Duodenal mucosa (tissue), 2 donors: Measurements from ENCODE around the gene IL26.
"Not testable (repeated sequence)": the region's sequence is repeated elsewhere in the genome, so short reads cannot be mapped to it uniquely, and the experiment has no call there.

Source experiments
- H3K27ac ChIP-seq: one replicate; pipeline ENCODE4 v1.7.0; 2013; ENCODE audit warnings: low read depth, low read length
- H3K27me3 ChIP-seq, 2 donors: one replicate each; pipeline ENCODE4 v1.7.0; 2013; ENCODE audit warnings: low read length in 2 of 2, control low read depth in 1 of 2; ENCODE audit not compliant: insufficient read depth in 2 of 2, control insufficient read depth in 1 of 2
- H3K36me3 ChIP-seq, 2 donors: one replicate each; pipeline ENCODE4 v1.7.0; 2013; ENCODE audit warnings: low read length in 2 of 2, control low read depth in 1 of 2; ENCODE audit not compliant: insufficient read depth in 2 of 2, control insufficient read depth in 1 of 2
- H3K4me1 ChIP-seq, 2 donors: one replicate each; pipeline ENCODE4 v1.7.0; 2013; ENCODE audit warnings: low read length in 2 of 2, control low read depth in 1 of 2; ENCODE audit not compliant: insufficient read depth in 2 of 2, control insufficient read depth in 1 of 2
- H3K4me3 ChIP-seq, 2 donors: one replicate each; pipeline ENCODE4 v1.7.0; 2013; ENCODE audit warnings: low read length in 2 of 2, low read depth in 1 of 2
- H3K9ac ChIP-seq, 2 donors: one replicate each; pipeline ENCODE4 v1.7.0; 2013; ENCODE audit warnings: low read length in 2 of 2, low read depth in 1 of 2
- H3K9me3 ChIP-seq, 2 donors: one replicate each; pipeline ENCODE4 v1.7.0; 2013; ENCODE audit warnings: low read length in 2 of 2, control low read depth in 1 of 2; ENCODE audit not compliant: control insufficient read depth in 1 of 2

Gene IL26

DNA sequence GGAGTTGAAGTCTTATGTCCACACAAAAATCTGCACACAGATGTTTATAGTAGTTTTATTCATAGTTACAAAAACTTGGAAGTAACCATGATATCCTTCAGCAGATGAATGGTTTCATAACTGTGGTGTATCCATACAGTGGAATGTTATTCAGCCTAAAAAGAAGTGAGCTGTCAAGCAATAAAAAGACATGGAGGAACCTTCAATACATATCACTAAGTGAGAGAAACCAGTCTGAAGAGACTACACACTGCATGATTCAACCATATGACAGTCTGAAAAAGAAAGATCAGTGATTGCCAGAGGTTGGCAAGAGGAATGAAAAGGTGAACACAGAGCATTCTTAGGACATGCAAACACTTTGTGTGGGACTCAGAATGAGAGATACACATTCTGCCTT, 47.4 kb downstream of the IL26 start:
- Histone ChIP-seq H3K4me1 (no peaks in the 10 kb centered on the region), H3K4me3 (no peak overlapping the region), H3K9ac (no peak overlapping the region), H3K36me3 (no peaks in the 10 kb centered on the region), H3K9me3 (no peaks in the 10 kb centered on the region), H3K27ac (no peak overlapping the region), H3K27me3 (no peaks in the 10 kb centered on the region)

DNA sequence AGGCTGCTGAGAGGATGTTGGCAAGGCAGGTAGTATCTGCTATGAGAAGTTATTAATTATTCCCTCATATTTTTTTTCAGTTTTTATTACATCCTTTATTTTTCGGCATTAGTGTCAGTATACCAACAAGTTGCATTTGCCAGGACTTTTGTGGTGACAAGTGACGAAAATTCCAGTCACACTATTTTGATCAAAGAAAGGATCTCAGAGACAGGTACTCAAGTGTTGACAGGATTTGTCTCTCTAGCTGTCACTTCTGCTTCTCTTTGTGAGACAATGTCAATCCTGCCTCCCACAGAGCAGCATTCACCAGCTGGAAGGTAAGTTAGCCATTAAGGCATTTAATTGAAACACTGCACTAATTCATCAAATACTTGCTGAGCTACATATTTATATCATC, 48.0 kb downstream of the IL26 start:
- H3K9me3 ChIP-seq: no peaks in the 10 kb centered on the region
- H3K27me3 ChIP-seq: no peaks in the 10 kb centered on the region
- H3K4me1 ChIP-seq: no peaks in the 10 kb centered on the region

DNA sequence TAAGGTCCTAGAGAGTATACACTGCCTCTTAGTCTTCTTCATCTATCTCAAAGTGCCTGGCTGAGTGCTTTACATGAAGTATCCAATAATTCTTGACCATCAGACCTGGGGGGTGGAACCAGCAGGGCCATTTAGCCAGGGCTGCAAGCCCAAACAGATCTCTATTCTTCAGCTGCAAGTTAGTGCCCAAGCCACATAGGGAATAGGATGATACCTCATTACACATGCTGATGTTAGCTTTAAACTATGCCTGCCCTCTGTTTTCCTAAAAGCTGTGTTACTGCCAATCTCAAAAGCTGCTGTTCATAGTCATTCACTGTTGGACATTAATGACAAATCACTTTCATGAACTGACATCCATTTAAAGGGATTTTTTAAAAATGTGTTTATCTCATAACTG, 49.4 kb downstream of the IL26 start:
- no peak overlapping the region for H3K27ac ChIP-seq
- H3K9ac ChIP-seq: no peak overlapping the region
- H3K27me3 ChIP-seq: no peaks in the 10 kb centered on the region
- H3K36me3 ChIP-seq: no peaks in the 10 kb centered on the region
- H3K9me3 ChIP-seq: no peaks in the 10 kb centered on the region
- no peaks in the 10 kb centered on the region for H3K4me1 ChIP-seq
- H3K4me3 ChIP-seq: no peak overlapping the region

More for the DNA sequence above, 48.0 kb downstream of the IL26 start:
- no peak overlapping the region for H3K27ac ChIP-seq
- no peaks in the 10 kb centered on the region for H3K36me3 ChIP-seq
- H3K4me3 ChIP-seq: no peak overlapping the region
- H3K9ac ChIP-seq: no peak overlapping the region

DNA sequence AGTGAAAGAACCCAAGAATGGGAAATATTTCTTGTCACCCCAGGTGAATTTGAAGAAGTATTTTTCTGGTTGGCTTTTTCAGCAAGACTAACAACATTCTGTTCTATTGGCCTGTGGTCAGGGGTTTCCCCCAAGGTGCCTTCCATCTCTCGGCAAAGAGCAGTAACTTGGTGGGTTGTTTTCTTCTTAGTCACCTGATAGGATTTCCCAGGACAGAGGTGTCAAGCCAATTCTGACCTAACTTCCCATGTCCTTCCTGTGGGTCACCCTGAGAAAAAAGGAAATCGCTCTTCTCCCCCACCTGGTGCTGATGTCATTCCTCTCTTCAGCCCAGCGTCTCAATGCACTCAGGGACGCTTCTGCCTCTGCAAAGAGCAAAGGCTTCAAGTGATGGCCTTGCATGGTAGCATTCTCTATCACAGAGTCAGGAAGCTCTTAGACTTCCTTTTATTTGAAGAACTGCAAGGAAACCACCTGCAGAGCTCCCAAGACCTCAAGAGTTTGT, 50.0 kb downstream of the IL26 start:
- H3K27ac ChIP-seq: no peak overlapping the region
- H3K9me3 ChIP-seq: no peaks in the 10 kb centered on the region
- no peaks in the 10 kb centered on the region for H3K36me3 ChIP-seq
- no peak overlapping the region for H3K4me3 ChIP-seq
- no peaks in the 10 kb centered on the region for H3K4me1 ChIP-seq
- no peaks in the 10 kb centered on the region for H3K27me3 ChIP-seq
- H3K9ac ChIP-seq: no peak overlapping the region

DNA sequence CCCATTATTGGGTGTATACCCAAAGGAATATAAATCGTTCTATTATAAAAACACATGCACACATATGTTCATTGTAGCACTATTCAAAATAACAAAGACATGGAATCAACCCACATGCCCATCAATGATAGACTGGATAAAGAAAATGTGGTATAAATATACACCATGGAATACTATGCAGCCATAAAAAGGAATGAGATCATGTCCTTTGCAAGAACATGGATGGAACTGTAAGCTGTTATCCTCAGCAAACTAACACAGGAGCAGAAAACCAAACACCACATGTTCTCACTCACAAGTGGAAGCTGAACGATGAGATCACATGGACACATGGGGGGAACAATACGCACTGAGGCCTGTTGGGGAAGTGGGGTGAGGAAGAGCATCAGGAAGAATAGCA, 50.8 kb downstream of the IL26 start:
- not testable (repeated sequence) for H3K9me3 ChIP-seq, H3K4me1 ChIP-seq, H3K4me3 ChIP-seq, H3K9ac ChIP-seq, H3K27me3 ChIP-seq, H3K27ac ChIP-seq, H3K36me3 ChIP-seq

DNA sequence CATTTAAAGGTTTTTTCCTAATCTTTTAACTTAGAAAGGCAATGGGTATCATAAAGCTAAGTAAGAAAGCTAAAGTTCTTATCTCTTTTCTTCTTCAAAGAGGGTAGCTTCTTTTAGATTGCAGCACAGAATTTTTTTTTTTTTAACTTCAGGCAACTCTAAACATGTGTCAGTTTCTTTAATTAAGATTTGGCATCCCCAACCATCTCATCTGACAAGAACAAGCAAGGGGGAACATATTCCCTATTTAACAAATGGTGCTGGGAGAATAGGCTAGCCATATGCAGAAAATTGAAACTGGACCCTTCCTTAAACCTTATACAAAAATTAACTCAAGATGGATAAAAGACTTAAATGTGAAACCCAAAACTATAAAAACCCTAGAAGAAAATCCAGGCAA, 51.8 kb downstream of the IL26 start:
- Histone ChIP-seq H3K9me3 (no peaks in the 10 kb centered on the region), H3K4me1 (no peaks in the 10 kb centered on the region), H3K4me3 (no peak overlapping the region), H3K27ac (no peak overlapping the region), H3K9ac (no peak overlapping the region), H3K36me3 (no peaks in the 10 kb centered on the region), H3K27me3 (no peaks in the 10 kb centered on the region)

DNA sequence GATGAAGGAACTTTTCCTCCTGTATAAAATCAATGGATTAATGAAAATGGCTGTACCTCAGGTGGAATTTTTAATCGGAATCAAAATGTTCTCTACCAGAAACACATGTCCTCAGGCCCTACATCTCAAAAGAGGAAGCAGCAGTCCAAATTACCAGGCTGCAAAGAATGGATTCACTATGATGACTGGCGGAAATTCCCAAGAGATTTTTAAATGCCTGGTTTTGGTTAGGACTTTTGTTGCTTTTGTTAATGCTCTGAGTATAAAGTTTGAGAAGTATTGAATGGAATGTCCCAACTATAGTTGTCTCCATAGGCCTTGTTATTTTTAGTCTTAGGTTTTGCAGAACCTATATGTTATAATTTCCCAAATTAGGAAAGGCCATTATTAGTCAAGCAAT, 54.9 kb downstream of the IL26 start:
- Histone ChIP-seq H3K9ac (no peak overlapping the region), H3K36me3 (no peaks in the 10 kb centered on the region), H3K27me3 (no peaks in the 10 kb centered on the region), H3K9me3 (no peaks in the 10 kb centered on the region), H3K4me3 (no peak overlapping the region), H3K4me1 (no peaks in the 10 kb centered on the region), H3K27ac (no peak overlapping the region)

DNA sequence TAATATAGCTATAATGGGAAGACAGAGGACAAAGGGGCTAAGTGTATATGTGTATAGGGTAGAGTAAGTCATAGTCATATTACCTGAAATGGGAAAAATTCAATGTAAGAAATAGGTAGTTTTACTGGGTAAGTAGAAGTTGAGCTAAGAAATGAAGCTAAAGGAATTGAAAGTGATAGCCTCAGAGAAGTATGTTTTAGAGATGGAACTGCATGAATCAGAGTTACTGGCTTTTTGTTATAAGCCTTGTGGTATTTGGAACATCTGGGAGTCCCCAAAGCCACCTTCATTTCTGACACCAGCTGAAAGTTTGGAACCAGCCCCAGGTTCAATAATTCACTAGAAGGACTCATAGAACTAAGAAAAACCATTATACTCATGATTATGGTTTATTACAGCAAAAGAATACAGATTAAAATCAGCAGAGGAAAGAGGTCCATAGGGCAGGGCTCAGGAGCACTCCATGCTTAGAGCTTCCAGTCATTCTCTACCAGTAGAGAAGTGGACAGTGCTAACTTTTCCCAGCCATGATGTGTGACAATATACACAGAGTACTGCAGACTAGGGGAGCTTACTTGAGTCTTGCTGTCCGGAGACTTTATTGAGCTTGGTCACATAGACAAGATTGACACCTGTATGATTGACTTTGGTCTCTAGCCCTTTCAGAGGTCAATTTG, 56.3 kb downstream of the IL26 start:
- H3K36me3 ChIP-seq: no peaks in the 10 kb centered on the region
- H3K9ac ChIP-seq: no peak overlapping the region
- H3K27me3 ChIP-seq: no peaks in the 10 kb centered on the region
- H3K4me3 ChIP-seq: no peak overlapping the region
- H3K27ac ChIP-seq: no peak overlapping the region
- no peaks in the 10 kb centered on the region for H3K9me3 ChIP-seq
- no peaks in the 10 kb centered on the region for H3K4me1 ChIP-seq

DNA sequence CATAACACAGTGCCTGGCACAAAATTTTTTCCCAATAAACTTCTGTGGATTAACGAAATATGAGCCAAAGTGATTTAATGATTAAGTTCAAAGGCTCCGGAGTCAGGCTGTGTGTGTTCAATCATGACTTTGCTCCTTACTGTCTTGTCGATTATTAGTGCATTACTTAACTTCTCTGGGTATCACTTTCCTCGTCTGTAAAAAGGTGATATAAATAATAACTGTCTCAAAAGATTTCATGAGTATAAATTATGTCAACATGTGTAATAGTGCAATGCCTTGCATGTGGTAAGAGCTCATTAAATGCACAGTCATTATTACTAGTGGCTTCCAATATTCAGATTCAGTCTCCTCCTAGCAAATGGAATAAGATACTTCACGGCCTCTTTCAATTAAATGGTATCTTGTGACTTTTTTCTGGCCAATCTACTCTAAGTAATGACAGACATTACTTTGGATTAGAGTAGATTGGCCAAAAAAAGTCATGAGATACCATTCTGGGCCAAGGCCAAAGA, 59.2 kb downstream of the IL26 start:
- no peaks in the 10 kb centered on the region for H3K9me3 ChIP-seq
- H3K27ac ChIP-seq: no peak overlapping the region
- no peak overlapping the region for H3K4me3 ChIP-seq
- no peaks in the 10 kb centered on the region for H3K27me3 ChIP-seq
- no peak overlapping the region for H3K9ac ChIP-seq
- no peaks in the 10 kb centered on the region for H3K36me3 ChIP-seq
- H3K4me1 ChIP-seq: no peaks in the 10 kb centered on the region

DNA sequence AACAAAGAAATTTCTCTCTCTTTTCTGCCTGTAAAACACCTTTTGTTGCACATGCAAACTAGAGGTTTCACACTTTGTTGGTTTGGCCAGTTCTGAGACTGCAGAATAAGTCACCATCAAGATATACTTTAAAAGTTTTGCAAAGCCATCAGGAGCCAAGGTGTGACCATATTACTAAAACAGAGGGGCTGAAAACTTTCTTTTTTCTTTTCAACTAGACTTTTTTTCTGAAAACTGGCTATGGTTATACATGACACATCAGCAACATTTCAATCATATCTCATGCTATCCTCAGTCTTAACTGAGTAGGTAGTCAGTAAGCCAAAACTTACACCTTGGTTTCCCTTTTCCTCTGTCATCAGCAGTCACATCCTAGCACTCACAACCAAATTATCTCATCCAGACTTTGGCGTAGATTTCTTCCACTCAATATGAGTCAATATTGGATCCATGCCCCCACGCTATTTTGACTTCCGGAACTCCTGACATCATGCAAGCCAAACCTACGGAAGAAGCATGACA, 62.0 kb downstream of the IL26 start:
- no peak overlapping the region for H3K9ac ChIP-seq
- no peaks in the 10 kb centered on the region for H3K9me3 ChIP-seq
- no peaks in the 10 kb centered on the region for H3K4me1 ChIP-seq
- H3K36me3 ChIP-seq: no peaks in the 10 kb centered on the region
- H3K4me3 ChIP-seq: no peak overlapping the region
- H3K27ac ChIP-seq: no peak overlapping the region
- H3K27me3 ChIP-seq: no peaks in the 10 kb centered on the region
